IMR-90 (cell line): Measurements from ENCODE around the gene PPP6R1. TPM values are rescaled to one million over a fixed set of nuclear protein-coding genes. Genes with fewer than 3 reads are reported as not detected.
A peak's percentile ranks its signal among the peaks of the same experiment; 100 is the strongest.

Experiments used
- ATAC-seq: fragments of 200-7000 bp; cut with Tn5 transposase; 2 replicates; pipeline ENCODE4 v1.9.1; 2020; ENCODE audit warnings: low read depth, mild to moderate bottlenecking, moderate library complexity
- BruUV-seq: library from RNA; stranded (reverse); fragments of 400-500 nt; replicated peaks from 2 replicates; lab custom pipeline; 2021; lab: Mats Ljungman, UMichigan
- CTCF ChIA-PET: fragments of 300-600 bp; formaldehyde crosslinking; extraction: SDS; loops from one replicate; lab custom pipeline; 2021; ENCODE audit warnings: antibody characterized with exemption; lab: Yijun Ruan, JAX
- POLR2A ChIA-PET: fragments of 300-600 bp; sonication (Branson Sonifier 250); formaldehyde crosslinking; loops from one replicate; lab custom pipeline; 2022; ENCODE audit warnings: antibody characterized with exemption; ENCODE audit not compliant: unreplicated experiment; lab: Charles Lee
- DNase-seq: peaks from one replicate; pipeline ENCODE4 v3.0.0; 2013
- H2AFZ ChIP-seq: replicated peaks from 2 replicates; pipeline ENCODE3; 2013; ENCODE audit warnings: low read length, mild to moderate bottlenecking; ENCODE audit not compliant: poor library complexity
- H2AK5ac ChIP-seq: 2 replicates; pipeline ENCODE4 v1.6.1; 2013; ENCODE audit warnings: low read depth, low read length, inconsistent platforms
- H2AK9ac ChIP-seq: replicated peaks from 2 replicates; pipeline ENCODE3; 2013; ENCODE audit warnings: mild to moderate bottlenecking, low read depth, low read length, moderate library complexity; ENCODE audit not compliant: poor library complexity
- H2BK120ac ChIP-seq: 2 replicates; pipeline ENCODE4 v1.6.1; 2013; ENCODE audit warnings: low read depth, low read length, inconsistent platforms
- H2BK15ac ChIP-seq: 3 replicates; pipeline ENCODE4 v1.6.1; 2013; ENCODE audit warnings: low read depth, low read length, inconsistent platforms
- H2BK20ac ChIP-seq: 2 replicates; pipeline ENCODE4 v1.6.1; 2013; ENCODE audit warnings: low read depth, mild to moderate bottlenecking, inconsistent platforms, low read length, moderate library complexity
- H2BK5ac ChIP-seq: 2 replicates; pipeline ENCODE4 v1.6.1; 2013; ENCODE audit warnings: mild to moderate bottlenecking, low read depth, low read length, inconsistent platforms; ENCODE audit not compliant: poor library complexity, severe bottlenecking
- H3K14ac ChIP-seq: replicated peaks from 2 replicates; pipeline ENCODE4 v1.6.1; 2013; ENCODE audit warnings: low read depth, low read length, inconsistent platforms
- H3K18ac ChIP-seq: 2 replicates; pipeline ENCODE4 v1.6.1; 2013; ENCODE audit warnings: low read depth, low read length, control low read depth
- H3K23ac ChIP-seq: 2 replicates; pipeline ENCODE4 v1.6.1; 2013; ENCODE audit warnings: low read depth, low read length, inconsistent platforms
- H3K27ac ChIP-seq: 2 replicates; pipeline ENCODE4 v1.5.1; 2013; ENCODE audit warnings: mild to moderate bottlenecking, control low read depth, low read length; ENCODE audit not compliant: insufficient read depth
- H3K27me3 ChIP-seq: 2 replicates; pipeline ENCODE4 v1.6.1; 2013; ENCODE audit warnings: low read length; ENCODE audit not compliant: control insufficient read depth, insufficient read depth
- H3K36me3 ChIP-seq: 2 replicates; pipeline ENCODE4 v1.6.1; 2013; ENCODE audit warnings: low read length, mixed read lengths; ENCODE audit not compliant: control insufficient read depth, insufficient read depth
- H3K4ac ChIP-seq: 2 replicates; pipeline ENCODE4 v1.6.1; 2013; ENCODE audit warnings: low read depth, low read length, inconsistent platforms
- H3K4me1 ChIP-seq: 2 replicates; pipeline ENCODE4 v1.6.1; 2013; ENCODE audit warnings: low read length, mixed read lengths; ENCODE audit not compliant: control insufficient read depth, insufficient read depth
- H3K4me2 ChIP-seq: 2 replicates; pipeline ENCODE4 v1.6.1; 2013; ENCODE audit warnings: low read depth, mild to moderate bottlenecking, control low read depth, low read length, moderate library complexity
- H3K4me3 ChIP-seq: 2 replicates; pipeline ENCODE4 v1.5.1; 2013; ENCODE audit warnings: low read depth, mild to moderate bottlenecking, control low read depth, low read length, moderate library complexity; ENCODE audit not compliant: insufficient read depth
- H3K56ac ChIP-seq: 2 replicates; pipeline ENCODE4 v1.6.1; 2013; ENCODE audit warnings: low read length, inconsistent platforms; ENCODE audit not compliant: insufficient read depth; ENCODE audit errors: extremely low read depth
- H3K79me1 ChIP-seq, 2 experiments: 2 replicates each; pipeline ENCODE4 v1.6.1; 2013; ENCODE audit warnings: low read length in 2 of 2, inconsistent platforms in 1 of 2, low read depth in 1 of 2
- H3K9ac ChIP-seq: 2 replicates; pipeline ENCODE4 v1.6.1; 2013; ENCODE audit warnings: low read depth, low read length, control low read depth
- H3K9me1 ChIP-seq: 2 replicates; pipeline ENCODE4 v1.6.1; 2013; ENCODE audit warnings: low read length, inconsistent platforms; ENCODE audit not compliant: insufficient read depth
- H3K9me3 ChIP-seq: 2 replicates; pipeline ENCODE4 v1.6.1; 2013; ENCODE audit warnings: low read length; ENCODE audit not compliant: control insufficient read depth, insufficient read depth
- H4K20me1 ChIP-seq: 2 replicates; pipeline ENCODE4 v1.6.1; 2013; ENCODE audit warnings: low read length, inconsistent platforms; ENCODE audit not compliant: insufficient read depth
- H4K5ac ChIP-seq: 2 replicates; pipeline ENCODE4 v1.6.1; 2013; ENCODE audit warnings: mild to moderate bottlenecking, low read depth, low read length, control low read depth
- H4K8ac ChIP-seq, 2 experiments: 2 replicates each; pipeline ENCODE4 v1.6.1; 2013; ENCODE audit warnings: low read depth in 2 of 2, low read length in 2 of 2, control low read depth in 1 of 2, inconsistent platforms in 1 of 2
- H4K91ac ChIP-seq: 2 replicates; pipeline ENCODE4 v1.6.1; 2013; ENCODE audit warnings: low read depth, low read length, inconsistent platforms; ENCODE audit not compliant: insufficient read depth
- CEBPB ChIP-seq: IDR thresholded peaks from 2 replicates; pipeline ENCODE4 v1.6.1; 2012; ENCODE audit warnings: low read depth, low read length, improper control_type of control experiment
- POLR2A ChIP-seq: IDR thresholded peaks from 2 replicates; pipeline ENCODE4 v1.6.1; 2012; ENCODE audit warnings: mild to moderate bottlenecking, low read depth, low read length
- WGBS, 2 experiments: methylation state at CpG; one replicate each; pipeline versions ENCODE4 v1.1.5 to v1.1.7; 2013; ENCODE audit warnings: missing lambda C conversion rate in 2 of 2; ENCODE audit not compliant: insufficient read length in 1 of 2; ENCODE audit errors: extremely low coverage in 2 of 2; 5-methylcytosine and 5-hydroxymethylcytosine counted together
- dilution Hi-C: fragments of 300-500 bp; cut with HindIII; formaldehyde crosslinking; loops from one replicate; pipeline ENCODE4 v1.14.3; 2018; ENCODE audit warnings: low sequenced_read_pairs; ENCODE audit not compliant: unreplicated experiment
- in situ Hi-C: fragments of 300-500 bp; cut with MboI; formaldehyde crosslinking; loops from 3 replicates; pipeline ENCODE4 v1.14.3; 2019; ENCODE audit warnings: low sequenced_read_pairs, inconsistent platforms, mixed read lengths
- intact Hi-C: fragments of 100-400 bp; cut with micrococcal nuclease; formaldehyde crosslinking; loops from 2 replicates; pipeline ENCODE4 v1.10.0; 2022
- polyA plus RNA-seq, 3 experiments: library from polyadenylated mRNA; depleted of rRNA; stranded (reverse); fragments of >200 nt; gene quantifications; 2 replicates each; pipeline ENCODE4 v1.2.3, GENCODE V29; 2012; ENCODE audit warnings: low replicate concordance in 1 of 3
- total RNA-seq: library from RNA; depleted of rRNA; stranded (reverse); fragments of >200 nt; gene quantifications from 2 replicates; pipeline ENCODE4 v1.2.3, GENCODE V29; 2012

Gene PPP6R1
- total and polyA plus RNA-seq, 2 of the 4 experiments (the other 2 are of a cell fraction), result 19.9 to 50.2 TPM

- Histone ChIP-seq H2BK15ac (no peak overlapping the region), H4K91ac (no peak overlapping the region), H3K14ac (no peak overlapping the region), H3K4ac (no peak overlapping the region), H3K9me3 (no peaks in the 10 kb centered on the region), H3K36me3 (peaks cover 1% of the 10 kb centered on the region; the same call in 1 of the 2 replicates), H3K9me1 (peaks cover 4% of the 10 kb centered on the region; the same call in 1 of the 2 replicates), H3K18ac (no peak overlapping the region), H4K8ac (no peak overlapping the region), H3K27ac (no peak overlapping the region), H3K4me3 (no peak overlapping the region), H3K56ac (no peak overlapping the region), H2AK5ac (no peak overlapping the region), H2AK9ac (no peak overlapping the region), H3K79me1 (peaks cover 0 to 16% of the 10 kb centered on the region in 2 experiments; a peak in 3 of 4 replicates), H4K20me1 (no peaks in the 10 kb centered on the region), H4K5ac (no peak overlapping the region), H2BK120ac (no peak overlapping the region), H2BK20ac (no peak overlapping the region), H3K27me3 (no peaks in the 10 kb centered on the region), H2BK5ac (no peak overlapping the region), H3K23ac (no peak overlapping the region), H3K4me1 (peaks cover 2% of the 10 kb centered on the region; the same call in 1 of the 2 replicates), H3K4me2 (no peak overlapping the region), H3K9ac (no peak overlapping the region), H2AFZ (no peak overlapping the region)
- TF ChIP-seq POLR2A (no peak), CEBPB (peak; percentile 54; the same call in 1 of the 2 replicates)
- no peak for DNase-seq
- intact Hi-C loops (no loop called here), in situ Hi-C loops (no loop called here), dilution Hi-C loops (no loop called here)
- peak; percentile 46; the same call in 1 of the 2 replicates for ATAC-seq
- no CpG with 5 or more reads among the region's 5 CpGs for WGBS, 2 experiments
- CTCF ChIA-PET, result no interaction called here
- POLR2A ChIA-PET, result no interaction called here
- BruUV-seq, result no TSS peak
Observed at GRCh38 chr19:55264531-55264930, 5.7 kb upstream of the PPP6R1 start.
